ENCODE results near the gene KCP.

GRCh38 chr7:128891110-128891941 lies 19.2 kb downstream of the KCP start:
- no peak for TF ChIP-seq POLR2A (IDR thresholded peaks at IDR 0.05; ENCODE audit: low read depth, low read length)
- TF ChIP-seq TAF1 (IDR thresholded peaks at IDR 0.05; ENCODE audit: borderline replicate concordance, low read depth, low read length) = no peak

All from GM12892 (cell line).